Smooth muscle cell (in vitro differentiated cells): Measurements from ENCODE around the gene CDH4. TPM values are rescaled to one million over a fixed set of nuclear protein-coding genes. Genes with fewer than 3 reads are reported as not detected.
A peak's percentile ranks its signal among the peaks of the same experiment; 100 is the strongest.

Experiments used
- DNase-seq: peaks from one replicate; lab custom pipeline; 2025; ENCODE audit not compliant: unreplicated experiment; lab: John Stamatoyannopoulos, UW
- H2AFZ ChIP-seq: fragments of 200-600 bp; sonication (generic); 2 replicates; pipeline ENCODE4 v1.6.0; 2016; ENCODE audit warnings: antibody characterized with exemption, low read depth, mild to moderate bottlenecking
- H3F3A ChIP-seq: fragments of 200-600 bp; sonication (generic); 2 replicates; pipeline ENCODE4 v1.6.0; 2017; ENCODE audit warnings: antibody characterized with exemption, low read depth
- H3K27ac ChIP-seq: fragments of 200-600 bp; sonication (generic); 2 replicates; pipeline ENCODE4 v1.5.1; 2016; ENCODE audit warnings: low read depth, mild to moderate bottlenecking
- H3K27me3 ChIP-seq: fragments of 200-600 bp; sonication (generic); 2 replicates; pipeline ENCODE4 v1.6.1; 2016; ENCODE audit warnings: low read depth, mild to moderate bottlenecking
- H3K36me3 ChIP-seq: fragments of 200-600 bp; sonication (generic); 2 replicates; pipeline ENCODE4 v1.5.1; 2016; ENCODE audit warnings: low read depth
- H3K4me1 ChIP-seq: fragments of 200-600 bp; sonication (generic); 2 replicates; pipeline ENCODE4 v1.5.1; 2016; ENCODE audit warnings: low read depth
- H3K4me2 ChIP-seq: fragments of 200-600 bp; sonication (generic); 2 replicates; pipeline ENCODE4 v1.6.0; 2016; ENCODE audit warnings: mild to moderate bottlenecking
- H3K4me3 ChIP-seq: fragments of 200-600 bp; sonication (generic); 2 replicates; pipeline ENCODE4 v1.5.1; 2016; ENCODE audit warnings: mild to moderate bottlenecking
- H3K79me2 ChIP-seq: fragments of 200-600 bp; sonication (generic); 2 replicates; pipeline ENCODE4 v1.6.0; 2016; ENCODE audit warnings: low read depth, mild to moderate bottlenecking
- H3K9ac ChIP-seq: fragments of 200-600 bp; sonication (generic); 2 replicates; pipeline ENCODE4 v1.6.0; 2016; ENCODE audit warnings: low read depth
- H3K9me3 ChIP-seq: fragments of 200-600 bp; sonication (generic); replicated peaks from 2 replicates; pipeline ENCODE4 v1.5.1; 2016; ENCODE audit warnings: low read depth
- H4K20me1 ChIP-seq: fragments of 200-600 bp; sonication (generic); 2 replicates; pipeline ENCODE4 v1.6.0; 2016; ENCODE audit warnings: low read depth
- CTCF ChIP-seq: fragments of 200-600 bp; sonication (generic); IDR thresholded peaks from 2 replicates; pipeline ENCODE4 v1.5.1; 2017; ENCODE audit warnings: borderline replicate concordance, mild to moderate bottlenecking, antibody characterized with exemption; ENCODE audit not compliant: insufficient read depth, poor library complexity, severe bottlenecking
- WGBS: methylation state at CpG from one replicate; pipeline ENCODE4 v1.1.7; 2016; ENCODE audit warnings: low lambda C conversion rate; 5-methylcytosine and 5-hydroxymethylcytosine counted together
- polyA plus RNA-seq: library from polyadenylated mRNA; unstranded; fragments of >200 nt; fragmentation: Nextera tagmentation; extraction: Ambion mirVana; gene quantifications from 2 replicates; pipeline ENCODE4 v1.2.1, GENCODE V29; 2016
- total RNA-seq: library from RNA; depleted of rRNA; stranded (reverse); fragments of >200 nt; gene quantifications from 2 replicates; pipeline ENCODE4 v1.2.3, GENCODE V29; 2014

The CDH4 gene
- total and polyA plus RNA-seq, 2 experiments from 2014 or later: 0.03 to 0.04 TPM

GRCh38 chr20:61925555-61926252 is 673.6 kb downstream of the CDH4 start:
- Histone ChIP-seq H3K9ac (no peak overlapping the region), H3K4me3 (no peak overlapping the region), H3K27ac (peak overlapping the region; percentile 42), H2AFZ (no peak overlapping the region), H3K36me3 (no peaks in the 10 kb centered on the region), H4K20me1 (no peaks in the 10 kb centered on the region), H3K4me2 (no peak overlapping the region), H3K79me2 (no peaks in the 10 kb centered on the region), H3K27me3 (no peaks in the 10 kb centered on the region), H3K4me1 (no peaks in the 10 kb centered on the region), H3F3A (no peaks in the 10 kb centered on the region), H3K9me3 (no peaks in the 10 kb centered on the region)
- DNase-seq: no peak
- 77% methylated on average over 21 of the region's 21 CpGs for WGBS
- TF ChIP-seq CTCF: no peak

GRCh38 chr20:61926253-61926613 is 674.2 kb downstream of the CDH4 start:
- Histone ChIP-seq H3K36me3 (no peaks in the 10 kb centered on the region), H3K4me3 (no peak overlapping the region), H3K4me2 (no peak overlapping the region), H3K27ac (no peak overlapping the region), H3K4me1 (no peaks in the 10 kb centered on the region), H3K27me3 (no peaks in the 10 kb centered on the region), H3K9ac (no peak overlapping the region), H3K79me2 (no peaks in the 10 kb centered on the region), H3F3A (no peaks in the 10 kb centered on the region), H2AFZ (no peak overlapping the region), H4K20me1 (no peaks in the 10 kb centered on the region), H3K9me3 (no peaks in the 10 kb centered on the region)
- no peak for DNase-seq
- whole genome bisulfite sequencing: 93% methylated on average over 14 of the region's 14 CpGs
- no peak for TF ChIP-seq CTCF

- H3K27me3 ChIP-seq: no peaks in the 10 kb centered on the region
- H3K4me1 ChIP-seq: no peaks in the 10 kb centered on the region
- H3K79me2 ChIP-seq: no peaks in the 10 kb centered on the region
- no peak for TF ChIP-seq CTCF
- 96% methylated on average over 23 of the region's 23 CpGs for WGBS
- H2AFZ ChIP-seq: no peak overlapping the region
- no peaks in the 10 kb centered on the region for H3K36me3 ChIP-seq
- H3K4me3 ChIP-seq: no peak overlapping the region
- no peak for DNase-seq
- no peaks in the 10 kb centered on the region for H3F3A ChIP-seq
- H4K20me1 ChIP-seq: no peaks in the 10 kb centered on the region
- no peaks in the 10 kb centered on the region for H3K9me3 ChIP-seq
- no peak overlapping the region for H3K27ac ChIP-seq
- no peak overlapping the region for H3K9ac ChIP-seq
- H3K4me2 ChIP-seq: no peak overlapping the region
These were observed 674.7 kb downstream of the CDH4 start for GRCh38 chr20:61926796-61927192.

GRCh38 chr20:61927193-61927825 is 675.2 kb downstream of the CDH4 start:
- 91% methylated on average over 21 of the region's 21 CpGs for WGBS
- Histone ChIP-seq H2AFZ (no peak overlapping the region), H3K4me1 (no peaks in the 10 kb centered on the region), H3K4me3 (no peak overlapping the region), H3K27ac (no peak overlapping the region), H4K20me1 (no peaks in the 10 kb centered on the region), H3F3A (no peaks in the 10 kb centered on the region), H3K9me3 (no peaks in the 10 kb centered on the region), H3K9ac (no peak overlapping the region), H3K79me2 (no peaks in the 10 kb centered on the region), H3K27me3 (no peaks in the 10 kb centered on the region), H3K4me2 (no peak overlapping the region), H3K36me3 (no peaks in the 10 kb centered on the region)
- DNase-seq: no peak
- TF ChIP-seq CTCF: no peak
